ENCODE results near the gene XYLT1. TPM values are rescaled to one million over a fixed set of nuclear protein-coding genes. Genes with fewer than 3 reads are reported as not detected.

Gene XYLT1
- total RNA-seq, 2 experiments from 2014 or later, result 7.3 to 8.9 TPM

DNA sequence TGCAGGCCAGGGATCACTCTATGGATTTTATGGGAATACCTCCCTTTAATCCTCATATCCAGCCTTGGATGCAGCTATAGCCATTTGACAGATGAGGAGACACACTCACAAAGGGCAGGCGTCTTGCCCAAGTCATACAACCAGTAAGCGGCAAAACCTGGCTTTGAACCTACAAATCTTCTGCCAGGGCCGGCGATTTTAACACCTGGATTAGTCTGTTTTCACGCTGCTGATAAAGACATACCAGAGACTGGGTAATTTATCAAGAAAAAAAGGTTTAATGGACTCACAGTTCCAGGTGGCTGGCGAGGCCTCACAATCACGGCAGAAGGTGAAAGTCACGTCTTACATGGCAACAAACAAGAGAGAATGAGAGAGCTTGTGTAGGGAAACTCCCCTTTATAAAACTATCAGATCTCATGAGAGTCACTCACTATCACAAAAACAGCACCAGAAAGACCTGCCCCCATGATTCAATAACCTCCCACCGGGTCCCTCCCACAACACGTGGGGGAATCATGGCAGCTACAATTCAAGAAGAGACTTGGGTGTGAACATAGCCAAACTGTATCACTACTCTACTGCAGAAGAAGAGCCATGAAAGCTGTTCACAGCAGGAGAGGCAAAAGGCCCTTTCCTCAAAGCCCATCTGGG lies 67.5 kb downstream of the XYLT1 start:
- Mint-ChIP-seq H3K36me3 (ENCODE audit: low read depth) (no peaks in the 10 kb centered on the region), H3K27me3 (no peaks in the 10 kb centered on the region), H3K4me3 (no peak overlapping the region), H3K9me3 (peaks cover 4% of the 10 kb centered on the region), H3K27ac (no peak overlapping the region), H3K4me1 (ENCODE audit: low read depth) (peaks cover 11% of the 10 kb centered on the region)
- intact Hi-C loops (cut with micrococcal nuclease), result no loop called here
- ChIA-PET POLR2A (interaction anchor here (0.8 to 1.1 kb wide), 2 partner anchors 13 to 28 kb away, joined by 3 read pairs; no protein-coding TSS in a partner anchor), CTCF (no interaction called here)
- DNase-seq, result no peak
- TF ChIP-seq, protein P1, sequence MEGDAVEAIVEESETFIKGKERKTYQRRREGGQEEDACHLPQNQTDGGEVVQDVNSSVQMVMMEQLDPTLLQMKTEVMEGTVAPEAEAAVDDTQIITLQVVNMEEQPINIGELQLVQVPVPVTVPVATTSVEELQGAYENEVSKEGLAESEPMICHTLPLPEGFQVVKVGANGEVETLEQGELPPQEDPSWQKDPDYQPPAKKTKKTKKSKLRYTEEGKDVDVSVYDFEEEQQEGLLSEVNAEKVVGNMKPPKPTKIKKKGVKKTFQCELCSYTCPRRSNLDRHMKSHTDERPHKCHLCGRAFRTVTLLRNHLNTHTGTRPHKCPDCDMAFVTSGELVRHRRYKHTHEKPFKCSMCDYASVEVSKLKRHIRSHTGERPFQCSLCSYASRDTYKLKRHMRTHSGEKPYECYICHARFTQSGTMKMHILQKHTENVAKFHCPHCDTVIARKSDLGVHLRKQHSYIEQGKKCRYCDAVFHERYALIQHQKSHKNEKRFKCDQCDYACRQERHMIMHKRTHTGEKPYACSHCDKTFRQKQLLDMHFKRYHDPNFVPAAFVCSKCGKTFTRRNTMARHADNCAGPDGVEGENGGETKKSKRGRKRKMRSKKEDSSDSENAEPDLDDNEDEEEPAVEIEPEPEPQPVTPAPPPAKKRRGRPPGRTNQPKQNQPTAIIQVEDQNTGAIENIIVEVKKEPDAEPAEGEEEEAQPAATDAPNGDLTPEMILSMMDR (IDR thresholded peaks at IDR 0.05), result no peak
- no peak for ATAC-seq

DNA sequence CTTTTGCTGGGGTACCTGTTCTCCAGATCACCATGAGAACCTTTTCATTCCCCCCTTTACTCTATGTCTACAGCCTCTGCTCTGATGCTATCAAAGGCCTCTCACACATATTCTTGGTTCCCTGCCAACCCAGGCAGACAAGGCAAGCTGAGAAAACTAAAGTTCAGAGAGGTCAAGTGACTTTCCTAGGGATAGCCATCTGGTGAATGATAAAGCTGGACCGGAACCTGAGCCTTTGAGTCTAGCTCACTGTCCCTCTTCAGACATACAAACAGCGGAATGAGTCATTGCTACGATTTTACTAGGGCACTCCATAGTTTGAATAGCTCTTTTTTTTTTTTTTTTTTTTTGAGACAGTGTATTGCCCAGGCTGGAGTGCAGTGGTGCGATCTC lies 73.3 kb downstream of the XYLT1 start:
- Mint-ChIP-seq H3K36me3 (ENCODE audit: low read depth) (peaks cover 4% of the 10 kb centered on the region), H3K27ac (no peak overlapping the region)

DNA sequence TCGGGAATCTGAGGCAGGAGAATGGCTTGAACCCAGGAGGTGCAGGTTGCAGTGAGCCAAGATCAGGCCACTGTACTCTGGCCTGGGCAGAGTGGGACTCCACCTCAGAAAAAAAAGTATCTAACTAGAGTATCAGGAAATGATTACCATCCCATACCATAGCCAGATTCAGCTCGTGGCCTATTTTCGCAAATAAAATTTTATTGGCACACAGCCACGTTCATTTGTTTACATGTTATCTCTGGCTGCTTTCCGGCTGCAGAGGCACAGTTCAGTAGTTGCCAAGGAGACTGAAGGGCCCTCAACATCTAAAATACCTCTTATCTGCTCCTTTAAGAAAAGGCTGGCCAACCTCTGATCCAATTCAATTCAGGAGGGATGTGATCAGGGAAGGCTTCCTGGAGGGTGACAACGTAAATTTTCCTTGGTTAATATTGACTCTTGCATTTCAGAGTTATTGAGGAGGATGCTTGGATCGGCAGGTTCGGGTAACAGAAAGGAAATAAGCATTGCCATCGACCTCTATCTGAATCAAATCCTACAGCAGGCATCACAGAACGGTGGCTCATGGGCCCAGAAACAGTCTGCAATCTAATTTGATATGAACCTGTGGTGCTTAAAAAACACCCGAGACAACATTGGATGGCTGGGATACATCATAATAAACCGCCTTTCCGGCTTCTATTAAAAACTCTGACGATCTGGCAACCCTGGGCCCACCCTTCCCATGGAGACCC lies 73.8 kb downstream of the XYLT1 start:
- TF ChIP-seq, protein P1 (IDR thresholded peaks at IDR 0.05), result no peak
- intact Hi-C loops (cut with micrococcal nuclease), result no loop called here

More for the DNA sequence above, 73.3 kb downstream of the XYLT1 start:
- ATAC-seq, result no peak
- no peak overlapping the region for H3K4me3 Mint-ChIP-seq
- TF ChIP-seq, protein P1 (IDR thresholded peaks at IDR 0.05), result no peak
- H3K9me3 Mint-ChIP-seq, result peaks cover 5% of the 10 kb centered on the region
- ChIA-PET CTCF (interaction anchor here (0.8 to 1.6 kb wide), 2 partner anchors 9 to 20 kb away, joined by 3 to 4 read pairs; no protein-coding TSS in a partner anchor), POLR2A (no interaction called here)
- intact Hi-C loops (cut with micrococcal nuclease), result no loop called here
- H3K4me1 Mint-ChIP-seq (ENCODE audit: low read depth), result peaks cover 23% of the 10 kb centered on the region
- H3K27me3 Mint-ChIP-seq, result no peaks in the 10 kb centered on the region
- DNase-seq, result no peak

DNA sequence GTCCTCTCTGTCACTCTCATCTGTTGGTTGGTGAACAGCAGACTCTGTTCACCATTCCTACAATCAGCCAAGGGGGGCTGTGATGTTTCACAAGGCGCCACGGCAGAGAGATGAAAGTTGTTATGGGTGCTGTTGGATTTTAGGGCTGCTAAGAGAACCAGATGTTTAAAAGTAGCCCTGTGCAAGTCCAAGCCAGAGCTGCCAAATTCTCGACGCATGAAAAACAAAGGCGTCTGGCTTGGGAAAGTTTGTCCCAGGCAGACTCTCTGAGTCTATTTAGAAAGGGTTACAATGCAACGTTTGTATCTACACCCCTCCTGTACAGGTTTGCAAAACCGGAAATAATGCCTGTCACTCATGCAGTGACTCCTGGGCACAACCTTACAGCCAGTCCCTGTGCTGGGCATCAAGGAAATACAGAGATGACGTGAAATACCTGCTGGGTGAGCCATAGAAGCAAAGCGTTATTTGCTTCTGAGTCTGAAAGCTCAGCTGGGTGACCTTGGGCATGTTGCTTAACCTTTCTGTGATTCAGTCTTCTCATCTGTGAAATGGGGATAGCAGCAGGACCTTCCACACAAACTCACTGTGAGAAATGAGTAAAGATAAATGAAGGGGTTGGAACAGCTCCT lies 74.8 kb downstream of the XYLT1 start:
- DNase-seq, result no peak
- Mint-ChIP-seq H3K4me3 (no peak overlapping the region), H3K36me3 (ENCODE audit: low read depth) (peaks cover 4% of the 10 kb centered on the region), H3K9me3 (peaks cover 5% of the 10 kb centered on the region), H3K27ac (peak overlapping the region; percentile 34), H3K27me3 (no peaks in the 10 kb centered on the region), H3K4me1 (ENCODE audit: low read depth) (peaks cover 24% of the 10 kb centered on the region)
- no peak for ATAC-seq
- ChIA-PET POLR2A (interaction anchor here (0.9 kb wide), 1 partner anchor 71 kb away, joined by 4 read pairs; no protein-coding TSS in a partner anchor), CTCF (interaction anchor here (1.0 kb wide), 1 partner anchor 20 kb away, joined by 3 read pairs; no protein-coding TSS in a partner anchor)
- intact Hi-C loops (cut with micrococcal nuclease), result no loop called here
- TF ChIP-seq, protein P1 (IDR thresholded peaks at IDR 0.05), result no peak

More for the DNA sequence above, 73.8 kb downstream of the XYLT1 start:
- H3K4me3 Mint-ChIP-seq, result no peak overlapping the region
- H3K27me3 Mint-ChIP-seq, result no peaks in the 10 kb centered on the region
- no peak overlapping the region for H3K27ac Mint-ChIP-seq
- H3K4me1 Mint-ChIP-seq (ENCODE audit: low read depth), result peaks cover 23% of the 10 kb centered on the region
- DNase-seq (no peak), ATAC-seq (no peak)
- CTCF ChIA-PET, result interaction anchor here (0.8 kb wide), 1 partner anchor 9 kb away, joined by 3 read pairs; no protein-coding TSS in a partner anchor
- peaks cover 4% of the 10 kb centered on the region for H3K36me3 Mint-ChIP-seq (ENCODE audit: low read depth)
- POLR2A ChIA-PET, result interaction anchor here (0.9 kb wide), 1 partner anchor 70 kb away, joined by 4 read pairs; no protein-coding TSS in a partner anchor
- H3K9me3 Mint-ChIP-seq, result peaks cover 5% of the 10 kb centered on the region

All from activated CD8-positive, alpha-beta T cell treated with anti-CD3 and anti-CD28 coated beads for 36 hours (primary cell).